Lower lobe of right lung (tissue), 2 donors: ENCODE measurements around the gene CCDC61. TPM values are rescaled to one million over a fixed set of nuclear protein-coding genes. Genes with fewer than 3 reads are reported as not detected.

Source experiments
- ATAC-seq, 2 donors: fragments of 200-7000 bp; cut with Tn5 transposase; one replicate each; pipeline ENCODE4 v1.9.1; 2020 to 2022; ENCODE audit warnings: mild to moderate bottlenecking in 2 of 2, moderate library complexity in 2 of 2
- DNase-seq: peaks from one replicate; pipeline ENCODE4 v3.0.0-alpha.2; 2020
- H3K27ac ChIP-seq: fragments of 200-600 bp; one replicate; pipeline ENCODE4 v1.8.0; 2022
- H3K27me3 ChIP-seq: fragments of 200-600 bp; one replicate; pipeline ENCODE4 v1.8.0; 2022; ENCODE audit warnings: low read depth
- H3K36me3 ChIP-seq: fragments of 200-600 bp; one replicate; pipeline ENCODE4 v1.8.0; 2022; ENCODE audit warnings: mild to moderate bottlenecking
- H3K4me1 ChIP-seq: fragments of 200-600 bp; one replicate; pipeline ENCODE4 v1.8.0; 2022
- H3K4me3 ChIP-seq: fragments of 200-600 bp; one replicate; pipeline ENCODE4 v1.8.0; 2022; ENCODE audit warnings: mild to moderate bottlenecking
- H3K9me3 ChIP-seq: fragments of 200-600 bp; one replicate; pipeline ENCODE4 v1.8.0; 2022
- intact Hi-C: fragments of 100-400 bp; cut with DNase I; formaldehyde crosslinking; loops from one replicate; pipeline ENCODE4 v1.11.0; 2022
- total RNA-seq: library from RNA; stranded (reverse); fragmentation: NEBNext Ultra II Directional; extraction: Animal tissue kit (Norgen Biotek cat#: 25700); gene quantifications from one replicate; pipeline ENCODE4 v1.2.1, GENCODE V29; 2021
- TF ChIP-seq, protein P1 (sequence below): fragments of 200-600 bp; IDR thresholded peaks from one replicate; pipeline ENCODE4 v1.8.0; 2022; ENCODE audit warnings: antibody characterized with exemption, mild to moderate bottlenecking
- donor health status: DM: no; HTN: yes; CAD: no; lungs with severe emphysema.

The CCDC61 gene
- total RNA-seq, 1 donor from 2014 or later, result 16.3 TPM

GRCh38 chr19:46017874-46018675 lies 22.8 kb downstream of the CCDC61 start:
- Histone ChIP-seq H3K36me3 (no peaks in the 10 kb centered on the region), H3K4me3 (no peak overlapping the region), H3K9me3 (no peaks in the 10 kb centered on the region), H3K27ac (no peak overlapping the region), H3K27me3 (peaks cover 35% of the 10 kb centered on the region), H3K4me1 (peaks cover 22% of the 10 kb centered on the region)
- TF ChIP-seq, protein P1, sequence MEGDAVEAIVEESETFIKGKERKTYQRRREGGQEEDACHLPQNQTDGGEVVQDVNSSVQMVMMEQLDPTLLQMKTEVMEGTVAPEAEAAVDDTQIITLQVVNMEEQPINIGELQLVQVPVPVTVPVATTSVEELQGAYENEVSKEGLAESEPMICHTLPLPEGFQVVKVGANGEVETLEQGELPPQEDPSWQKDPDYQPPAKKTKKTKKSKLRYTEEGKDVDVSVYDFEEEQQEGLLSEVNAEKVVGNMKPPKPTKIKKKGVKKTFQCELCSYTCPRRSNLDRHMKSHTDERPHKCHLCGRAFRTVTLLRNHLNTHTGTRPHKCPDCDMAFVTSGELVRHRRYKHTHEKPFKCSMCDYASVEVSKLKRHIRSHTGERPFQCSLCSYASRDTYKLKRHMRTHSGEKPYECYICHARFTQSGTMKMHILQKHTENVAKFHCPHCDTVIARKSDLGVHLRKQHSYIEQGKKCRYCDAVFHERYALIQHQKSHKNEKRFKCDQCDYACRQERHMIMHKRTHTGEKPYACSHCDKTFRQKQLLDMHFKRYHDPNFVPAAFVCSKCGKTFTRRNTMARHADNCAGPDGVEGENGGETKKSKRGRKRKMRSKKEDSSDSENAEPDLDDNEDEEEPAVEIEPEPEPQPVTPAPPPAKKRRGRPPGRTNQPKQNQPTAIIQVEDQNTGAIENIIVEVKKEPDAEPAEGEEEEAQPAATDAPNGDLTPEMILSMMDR, result no peak
- ATAC-seq (no peak), DNase-seq (no peak)
- intact Hi-C loops, result no loop called here

DNA sequence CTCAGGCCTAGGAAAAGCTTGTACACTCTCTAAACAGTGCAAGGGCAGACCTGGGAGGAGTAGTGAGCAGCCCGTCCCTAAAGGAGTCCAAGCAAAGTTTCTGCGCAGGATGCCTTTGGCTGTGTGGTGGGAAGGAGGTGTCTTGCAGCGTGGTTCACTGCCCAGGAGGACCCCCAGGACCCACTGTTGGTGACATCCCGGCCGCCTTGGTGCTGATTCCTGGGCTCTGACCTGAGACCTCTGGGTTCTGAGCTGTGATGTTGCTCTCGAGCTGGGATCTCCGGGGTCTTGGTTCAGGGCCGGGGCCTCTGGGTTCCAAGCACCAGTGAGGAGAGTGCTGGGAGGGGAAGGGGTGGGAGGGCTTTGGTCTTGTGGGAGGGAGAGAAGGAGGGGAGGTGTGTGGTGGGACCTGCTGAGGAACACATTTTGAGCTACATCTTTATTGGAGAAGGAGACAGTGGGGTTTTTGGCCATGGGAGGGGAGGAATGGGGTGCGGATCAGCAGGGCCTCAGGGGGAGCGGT lies 23.5 kb downstream of the CCDC61 start:
- TF ChIP-seq, protein P1, result no peak
- DNase-seq, result no peak
- no peaks in the 10 kb centered on the region for H3K36me3 ChIP-seq
- H3K27me3 ChIP-seq, result peaks cover 35% of the 10 kb centered on the region
- no peak for ATAC-seq
- no peaks in the 10 kb centered on the region for H3K9me3 ChIP-seq
- intact Hi-C loops, result no loop called here
- no peak overlapping the region for H3K4me3 ChIP-seq
- peaks cover 22% of the 10 kb centered on the region for H3K4me1 ChIP-seq
- H3K27ac ChIP-seq, result no peak overlapping the region

DNA sequence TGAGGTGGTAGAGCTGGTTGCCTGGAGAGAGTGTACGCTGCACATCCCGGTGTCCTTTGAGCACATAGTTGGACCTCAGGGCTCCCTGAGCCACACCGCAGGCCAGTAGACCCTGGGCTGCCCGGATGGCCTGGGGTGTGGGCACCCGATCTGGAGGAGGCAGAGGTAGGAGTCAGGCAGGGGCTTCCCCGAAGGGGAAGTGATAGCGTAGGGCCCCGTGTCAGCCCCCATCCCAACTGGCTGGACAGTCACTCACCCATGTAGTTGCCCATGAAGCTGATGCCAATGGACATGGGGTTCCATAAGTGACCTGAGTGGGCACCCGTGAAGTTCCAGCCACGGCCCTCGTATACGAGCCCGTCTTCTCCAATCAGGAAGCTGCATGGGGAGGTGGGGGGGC lies 24.0 kb downstream of the CCDC61 start:
- H3K9me3 ChIP-seq, result no peaks in the 10 kb centered on the region
- no peak for DNase-seq
- H3K27me3 ChIP-seq, result peaks cover 35% of the 10 kb centered on the region
- no peak for ATAC-seq
- intact Hi-C loops, result no loop called here
- H3K4me1 ChIP-seq, result peaks cover 22% of the 10 kb centered on the region
- no peak overlapping the region for H3K27ac ChIP-seq
- no peaks in the 10 kb centered on the region for H3K36me3 ChIP-seq
- H3K4me3 ChIP-seq, result no peak overlapping the region
- TF ChIP-seq, protein P1, result no peak

DNA sequence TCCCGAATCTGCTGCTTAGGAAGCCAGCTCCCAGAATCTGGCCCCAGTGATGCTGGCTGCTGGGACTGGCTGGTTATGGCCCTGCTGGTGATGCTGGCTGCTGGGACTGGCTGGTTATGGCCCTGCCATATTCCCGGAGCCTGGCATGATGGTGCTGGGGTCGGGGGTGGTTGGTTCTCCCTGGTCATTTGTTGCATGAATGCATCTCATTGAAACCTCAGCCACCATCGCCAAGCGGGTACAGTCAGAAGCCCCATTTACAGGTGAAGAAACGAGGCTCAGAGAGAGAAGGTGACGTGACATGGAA lies 25.5 kb downstream of the CCDC61 start:
- no peak for ATAC-seq
- intact Hi-C loops, result no loop called here
- TF ChIP-seq, protein P1, result no peak

DNA sequence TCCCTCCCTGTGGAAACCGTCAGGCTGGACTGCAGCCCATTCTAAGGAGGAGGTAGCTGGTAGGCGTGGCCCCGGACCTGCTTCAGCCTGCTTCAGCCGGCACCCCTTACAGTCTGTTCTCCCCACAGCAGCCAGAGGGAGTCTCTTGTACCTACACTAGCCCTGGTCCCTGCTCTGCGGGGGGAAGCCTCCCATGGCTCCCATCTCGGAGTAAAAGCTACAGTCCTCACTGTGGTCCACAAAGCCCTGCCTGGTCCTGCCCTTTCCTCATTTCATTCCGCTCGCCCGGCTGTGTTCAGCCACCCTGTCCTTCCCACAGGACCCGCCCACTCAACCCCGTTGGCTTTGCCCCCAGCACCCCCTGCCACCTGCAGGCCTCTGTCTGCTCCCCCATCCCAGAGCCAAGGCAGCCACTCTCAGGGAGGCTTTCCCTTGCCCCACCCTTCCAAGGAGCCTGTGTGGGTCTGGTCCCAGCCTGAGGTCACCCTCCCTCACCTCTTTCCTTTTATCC lies 26.3 kb downstream of the CCDC61 start:
- intact Hi-C loops, result no loop called here
- Histone ChIP-seq H3K27ac (no peak overlapping the region), H3K4me1 (peaks cover 4% of the 10 kb centered on the region), H3K36me3 (no peaks in the 10 kb centered on the region), H3K9me3 (no peaks in the 10 kb centered on the region), H3K4me3 (no peak overlapping the region), H3K27me3 (peaks cover 37% of the 10 kb centered on the region)
- ATAC-seq (no peak), DNase-seq (no peak)
- TF ChIP-seq, protein P1, result no peak

More for the DNA sequence above, 25.5 kb downstream of the CCDC61 start:
- peaks cover 9% of the 10 kb centered on the region for H3K4me1 ChIP-seq
- no peak overlapping the region for H3K27ac ChIP-seq
- peaks cover 32% of the 10 kb centered on the region for H3K27me3 ChIP-seq
- no peaks in the 10 kb centered on the region for H3K9me3 ChIP-seq
- H3K4me3 ChIP-seq, result no peak overlapping the region
- no peak for DNase-seq
- H3K36me3 ChIP-seq, result no peaks in the 10 kb centered on the region
